Activated CD8-positive, alpha-beta memory T cell treated with anti-CD3 and anti-CD28 coated beads, Interleukin-2, amount 50 U/mL, for 48 hours (primary cell): ENCODE measurements around the gene EFCAB6.

Experiments
- DNase-seq: peaks from one replicate; pipeline ENCODE4 v3.0.0-alpha.2; 2020

The EFCAB6 gene

GRCh38 chr22:43490311-43490710 is 321.8 kb downstream of the EFCAB6 start:
- no peak for DNase-seq

GRCh38 chr22:43488937-43489336 is 323.2 kb downstream of the EFCAB6 start:
- DNase-seq: no peak

GRCh38 chr22:43488031-43488866 is 323.9 kb downstream of the EFCAB6 start:
- DNase-seq: no peak

- DNase-seq: no peak
Measured at GRCh38 chr22:43487311-43488030, 324.6 kb downstream of the EFCAB6 start.

GRCh38 chr22:43485502-43486089 is 326.5 kb downstream of the EFCAB6 start:
- no peak for DNase-seq

- no peak for DNase-seq
Measured at GRCh38 chr22:43484227-43484626, 327.9 kb downstream of the EFCAB6 start.

- DNase-seq: no peak
Measured at GRCh38 chr22:43483669-43484068, 328.4 kb downstream of the EFCAB6 start.

GRCh38 chr22:43483266-43483665 is 328.8 kb downstream of the EFCAB6 start:
- no peak for DNase-seq

- DNase-seq: no peak
Measured at GRCh38 chr22:43482318-43482625, 329.8 kb downstream of the EFCAB6 start.

GRCh38 chr22:43481568-43482317 is 330.4 kb downstream of the EFCAB6 start:
- DNase-seq: no peak

- no peak for DNase-seq
Measured at GRCh38 chr22:43479962-43480361, 332.1 kb downstream of the EFCAB6 start.

GRCh38 chr22:43479301-43479950 is 332.7 kb downstream of the EFCAB6 start:
- DNase-seq: no peak
